Measurements from ENCODE around the gene HPCA.

GRCh38 chr1:32918179-32918578, 31.9 kb downstream of the HPCA start:
- TF ChIP-seq, protein P1, sequence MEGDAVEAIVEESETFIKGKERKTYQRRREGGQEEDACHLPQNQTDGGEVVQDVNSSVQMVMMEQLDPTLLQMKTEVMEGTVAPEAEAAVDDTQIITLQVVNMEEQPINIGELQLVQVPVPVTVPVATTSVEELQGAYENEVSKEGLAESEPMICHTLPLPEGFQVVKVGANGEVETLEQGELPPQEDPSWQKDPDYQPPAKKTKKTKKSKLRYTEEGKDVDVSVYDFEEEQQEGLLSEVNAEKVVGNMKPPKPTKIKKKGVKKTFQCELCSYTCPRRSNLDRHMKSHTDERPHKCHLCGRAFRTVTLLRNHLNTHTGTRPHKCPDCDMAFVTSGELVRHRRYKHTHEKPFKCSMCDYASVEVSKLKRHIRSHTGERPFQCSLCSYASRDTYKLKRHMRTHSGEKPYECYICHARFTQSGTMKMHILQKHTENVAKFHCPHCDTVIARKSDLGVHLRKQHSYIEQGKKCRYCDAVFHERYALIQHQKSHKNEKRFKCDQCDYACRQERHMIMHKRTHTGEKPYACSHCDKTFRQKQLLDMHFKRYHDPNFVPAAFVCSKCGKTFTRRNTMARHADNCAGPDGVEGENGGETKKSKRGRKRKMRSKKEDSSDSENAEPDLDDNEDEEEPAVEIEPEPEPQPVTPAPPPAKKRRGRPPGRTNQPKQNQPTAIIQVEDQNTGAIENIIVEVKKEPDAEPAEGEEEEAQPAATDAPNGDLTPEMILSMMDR (IDR thresholded peaks at IDR 0.05), result no peak
- TF ChIP-seq POLR2A (IDR thresholded peaks at IDR 0.05), result no peak

Measured in Peyer's patch (tissue), 4 donors.